Stomach (tissue), 9 donors: ENCODE measurements around the gene YOD1. TPM values are rescaled to one million over a fixed set of nuclear protein-coding genes. Genes with fewer than 3 reads are reported as not detected.

Experiments used
- DNase-seq, 2 donors: peaks; one replicate each; pipeline versions ENCODE4 v3.0.0 to v3.0.0-alpha.2; 2013 to 2019
- H3K27ac ChIP-seq, 5 donors: fragments of 200-600 bp in 4 of 5; sonication (generic) in 4 of 5; one replicate each; pipeline ENCODE4 v1.5.1; 2013 to 2019; ENCODE audit warnings: mild to moderate bottlenecking in 1 of 5, moderate library complexity in 1 of 5
- H3K27me3 ChIP-seq, 3 donors: fragments of 200-600 bp; sonication (generic); one replicate each; pipeline ENCODE4 v1.5.1; 2017 to 2019; ENCODE audit warnings: mixed run types in 1 of 3
- H3K36me3 ChIP-seq, 4 donors: fragments of 200-600 bp; sonication (generic); 1 replicate in 3 of 4; 2 replicates in 1 of 4; pipeline ENCODE4 v1.5.1; 2016 to 2019
- H3K4me1 ChIP-seq, 4 donors: fragments of 200-600 bp; sonication (generic); one replicate each; pipeline ENCODE4 v1.5.1; 2016 to 2019
- H3K4me3 ChIP-seq, 4 donors: fragments of 200-600 bp; sonication (generic) in 3 of 4; one replicate each; pipeline ENCODE4 v1.5.1; 2016 to 2019; ENCODE audit warnings: mild to moderate bottlenecking in 1 of 4
- H3K9me3 ChIP-seq, 4 donors: fragments of 200-600 bp; sonication (generic); one replicate each; pipeline ENCODE4 v1.5.1; 2016 to 2019
- CTCF ChIP-seq, 7 experiments: fragments of 450-650 bp in 4 of 7; fragments of 200-600 bp in 3 of 7; sonication (generic) in 3 of 7; IDR thresholded peaks; one replicate each; pipeline ENCODE4 v1.5.1; 2016 to 2019; ENCODE audit warnings: antibody characterized with exemption in 7 of 7, control low read depth in 2 of 7, mild to moderate bottlenecking in 1 of 7
- EP300 ChIP-seq: sonication (generic); formaldehyde crosslinking; IDR thresholded peaks from one replicate; pipeline ENCODE4 v1.6.1; 2017; ENCODE audit warnings: antibody characterized with exemption
- POLR2A ChIP-seq, 4 donors: fragments of 450-650 bp; IDR thresholded peaks; one replicate each; pipeline ENCODE4 v1.6.1; 2016; ENCODE audit warnings: antibody characterized with exemption in 4 of 4, control low read depth in 2 of 4, mild to moderate bottlenecking in 1 of 4, moderate library complexity in 1 of 4
- POLR2AphosphoS5 ChIP-seq, 3 donors: sonication (generic); formaldehyde crosslinking; IDR thresholded peaks; one replicate each; pipeline ENCODE4 v1.6.1; 2016; ENCODE audit warnings: antibody characterized with exemption in 3 of 3
- WGBS, 5 donors: extraction: QIAGEN DNeasy Blood & Tissue Kit in 3 of 5; methylation state at CpG; one replicate each; pipeline versions ENCODE4 v1.1.5 to v1.1.7; 2013 to 2018; 5-methylcytosine and 5-hydroxymethylcytosine counted together
- intact Hi-C: fragments of 100-400 bp; cut with DNase I; formaldehyde crosslinking; loops from one replicate; pipeline ENCODE4 v1.15.1; 2023; ENCODE audit warnings: low total_unique reads
- polyA plus RNA-seq, 3 donors: library from polyadenylated mRNA; stranded (reverse); fragments of 200-250 nt; gene quantifications; one replicate each; pipeline ENCODE4 v1.2.3, GENCODE V29; 2013
- total RNA-seq, 5 donors: library from RNA; depleted of rRNA; stranded (reverse); fragments of >200 nt; gene quantifications; one replicate each; pipeline versions ENCODE4 v1.1.0 to v1.2.3, GENCODE V29; 2014 to 2016
- donor health status: healthy with polysubstance abuse.
- donor health status: Bipolar disorder and iron deficiency.
- donor health status: healthy.

The YOD1 gene
- total and polyA plus RNA-seq, 8 donors = 1.5 to 47.9 (median 4.8) TPM

GRCh38 chr1:207085887-207086286 lies 34.9 kb upstream of the YOD1 start:
- H3K4me3 ChIP-seq = no peak overlapping the region
- H3K9me3 ChIP-seq = no peaks in the 10 kb centered on the region
- DNase-seq = no peak
- no peaks in the 10 kb centered on the region for H3K36me3 ChIP-seq
- H3K27me3 ChIP-seq = no peaks in the 10 kb centered on the region
- WGBS, 5 donors = 58 to 68% (median 65%) methylated on average over 3 of the region's 3 CpGs
- H3K27ac ChIP-seq = no peak overlapping the region
- intact Hi-C loops = no loop called here
- no peak for TF ChIP-seq POLR2AphosphoS5 (IDR thresholded peaks at IDR 0.05)
- no peak for TF ChIP-seq CTCF (IDR thresholded peaks at IDR 0.05)
- TF ChIP-seq EP300 = no peak
- H3K4me1 ChIP-seq = peaks cover 7 to 36% (median 16%) of the 10 kb centered on the region in 4 donors

- DNase-seq = peak; percentile 57 to 88
- 18 to 23% (median 21%) methylated on average over 8 of the region's 8 CpGs for WGBS, 5 donors
- Histone ChIP-seq H3K4me1 (peaks cover 5 to 31% (median 15%) of the 10 kb centered on the region in 4 donors), H3K27ac (no peak overlapping the region), H3K9me3 (no peaks in the 10 kb centered on the region), H3K36me3 (peaks cover 0 to 3% (median 2%) of the 10 kb centered on the region in 4 donors), H3K27me3 (no peaks in the 10 kb centered on the region), H3K4me3 (no peak overlapping the region)
- intact Hi-C loops = no loop called here
- TF ChIP-seq POLR2AphosphoS5 (IDR thresholded peaks at IDR 0.05) (peak in 1 of 3 donors; percentile 67), CTCF (IDR thresholded peaks at IDR 0.05) (peak in 5 of 7 experiments; percentile 30 to 77 (median 63)), EP300 (no peak), POLR2A (IDR thresholded peaks at IDR 0.05) (no peak)
These were observed 33.7 kb upstream of the YOD1 start for GRCh38 chr1:207084701-207085180.

GRCh38 chr1:207084232-207084631 lies 33.2 kb upstream of the YOD1 start:
- no peak for DNase-seq
- intact Hi-C loops = no loop called here
- no peak overlapping the region for H3K27ac ChIP-seq
- no peak overlapping the region for H3K4me3 ChIP-seq
- H3K36me3 ChIP-seq = peaks cover 0 to 8% (median 7%) of the 10 kb centered on the region in 4 donors
- no peak for TF ChIP-seq CTCF (IDR thresholded peaks at IDR 0.05)
- TF ChIP-seq POLR2AphosphoS5 (IDR thresholded peaks at IDR 0.05) = no peak
- TF ChIP-seq POLR2A (IDR thresholded peaks at IDR 0.05) = no peak
- no peak for TF ChIP-seq EP300
- 42 to 72% (median 54%) methylated on average over 2 of the region's 2 CpGs for WGBS, 5 donors
- H3K27me3 ChIP-seq = no peaks in the 10 kb centered on the region
- H3K4me1 ChIP-seq = peaks cover 3 to 31% (median 14%) of the 10 kb centered on the region in 4 donors
- H3K9me3 ChIP-seq = no peaks in the 10 kb centered on the region

GRCh38 chr1:207081806-207082205 lies 30.8 kb upstream of the YOD1 start:
- H3K4me1 ChIP-seq = peaks cover 0 to 28% (median 13%) of the 10 kb centered on the region in 4 donors
- H3K36me3 ChIP-seq = peaks cover 0 to 18% (median 12%) of the 10 kb centered on the region in 4 donors
- no peak for TF ChIP-seq EP300
- TF ChIP-seq CTCF (IDR thresholded peaks at IDR 0.05) = no peak
- TF ChIP-seq POLR2AphosphoS5 (IDR thresholded peaks at IDR 0.05) = no peak
- DNase-seq = no peak
- 77 to 85% (median 79%) methylated on average over 2 of the region's 2 CpGs for WGBS, 5 donors
- no peaks in the 10 kb centered on the region for H3K27me3 ChIP-seq
- intact Hi-C loops = no loop called here
- H3K9me3 ChIP-seq = no peaks in the 10 kb centered on the region
- no peak overlapping the region for H3K27ac ChIP-seq
- no peak overlapping the region for H3K4me3 ChIP-seq
